AG04450 (cell line): ENCODE results near the gene GNAS. TPM values are rescaled to one million over a fixed set of nuclear protein-coding genes. Genes with fewer than 3 reads are reported as not detected.

Experiments
- CTCF ChIA-PET: fragments of 300-600, 350-600 bp; formaldehyde crosslinking; extraction: SDS; loops from one replicate; lab custom pipeline; 2022; ENCODE audit warnings: antibody characterized with exemption, inconsistent platforms; lab: Charles Lee
- POLR2A ChIA-PET: fragments of 350-600 bp; formaldehyde crosslinking; extraction: SDS; loops from one replicate; lab custom pipeline; 2021; ENCODE audit warnings: antibody characterized with exemption, inconsistent platforms; lab: Yijun Ruan, JAX
- DNase-seq: peaks from one replicate; pipeline ENCODE4 v3.0.0-alpha.2; 2011; ENCODE audit warnings: low read depth, low spot score
- H3K27ac ChIP-seq: one replicate; pipeline ENCODE4 v1.5.1; 2012; ENCODE audit warnings: low read depth, low read length, control low read depth
- H3K27me3 ChIP-seq: one replicate; pipeline ENCODE4 v1.6.0; 2012; ENCODE audit warnings: low read length; ENCODE audit not compliant: control insufficient read depth, insufficient read depth
- H3K4me3 ChIP-seq: 2 replicates; pipeline ENCODE4 v1.5.1; 2011; ENCODE audit warnings: mild to moderate bottlenecking, low read depth, low read length, control low read depth
- H3K9me3 ChIP-seq: 2 replicates; pipeline ENCODE4 v1.5.1; 2012; ENCODE audit warnings: low read length; ENCODE audit not compliant: control insufficient read depth, insufficient read depth
- polyA plus RNA-seq: library from polyadenylated mRNA; depleted of rRNA; stranded (reverse); fragments of >200 nt; gene quantifications from 2 replicates; pipeline ENCODE4 v1.2.3, GENCODE V29; 2011
- TF ChIP-seq, protein P1 (sequence below): IDR thresholded peaks from 2 replicates; pipeline ENCODE4 v1.5.1; 2011; ENCODE audit warnings: low read depth, low read length, control low read depth, inconsistent platforms

GNAS gene
- polyA plus RNA-seq, 1 experiment: 765 TPM

- Histone ChIP-seq H3K27ac (no peak overlapping the region), H3K27me3 (peaks cover 4% of the 10 kb centered on the region), H3K4me3 (no peak overlapping the region), H3K9me3 (no peaks in the 10 kb centered on the region; the same call in 1 of the 2 replicates)
- CTCF ChIA-PET: no interaction called here
- TF ChIP-seq, protein P1, sequence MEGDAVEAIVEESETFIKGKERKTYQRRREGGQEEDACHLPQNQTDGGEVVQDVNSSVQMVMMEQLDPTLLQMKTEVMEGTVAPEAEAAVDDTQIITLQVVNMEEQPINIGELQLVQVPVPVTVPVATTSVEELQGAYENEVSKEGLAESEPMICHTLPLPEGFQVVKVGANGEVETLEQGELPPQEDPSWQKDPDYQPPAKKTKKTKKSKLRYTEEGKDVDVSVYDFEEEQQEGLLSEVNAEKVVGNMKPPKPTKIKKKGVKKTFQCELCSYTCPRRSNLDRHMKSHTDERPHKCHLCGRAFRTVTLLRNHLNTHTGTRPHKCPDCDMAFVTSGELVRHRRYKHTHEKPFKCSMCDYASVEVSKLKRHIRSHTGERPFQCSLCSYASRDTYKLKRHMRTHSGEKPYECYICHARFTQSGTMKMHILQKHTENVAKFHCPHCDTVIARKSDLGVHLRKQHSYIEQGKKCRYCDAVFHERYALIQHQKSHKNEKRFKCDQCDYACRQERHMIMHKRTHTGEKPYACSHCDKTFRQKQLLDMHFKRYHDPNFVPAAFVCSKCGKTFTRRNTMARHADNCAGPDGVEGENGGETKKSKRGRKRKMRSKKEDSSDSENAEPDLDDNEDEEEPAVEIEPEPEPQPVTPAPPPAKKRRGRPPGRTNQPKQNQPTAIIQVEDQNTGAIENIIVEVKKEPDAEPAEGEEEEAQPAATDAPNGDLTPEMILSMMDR: no peak
- POLR2A ChIA-PET: no interaction called here
- DNase-seq: no peak
These were observed 30.4 kb upstream of the GNAS start for GRCh38 chr20:58822149-58822548.

DNA sequence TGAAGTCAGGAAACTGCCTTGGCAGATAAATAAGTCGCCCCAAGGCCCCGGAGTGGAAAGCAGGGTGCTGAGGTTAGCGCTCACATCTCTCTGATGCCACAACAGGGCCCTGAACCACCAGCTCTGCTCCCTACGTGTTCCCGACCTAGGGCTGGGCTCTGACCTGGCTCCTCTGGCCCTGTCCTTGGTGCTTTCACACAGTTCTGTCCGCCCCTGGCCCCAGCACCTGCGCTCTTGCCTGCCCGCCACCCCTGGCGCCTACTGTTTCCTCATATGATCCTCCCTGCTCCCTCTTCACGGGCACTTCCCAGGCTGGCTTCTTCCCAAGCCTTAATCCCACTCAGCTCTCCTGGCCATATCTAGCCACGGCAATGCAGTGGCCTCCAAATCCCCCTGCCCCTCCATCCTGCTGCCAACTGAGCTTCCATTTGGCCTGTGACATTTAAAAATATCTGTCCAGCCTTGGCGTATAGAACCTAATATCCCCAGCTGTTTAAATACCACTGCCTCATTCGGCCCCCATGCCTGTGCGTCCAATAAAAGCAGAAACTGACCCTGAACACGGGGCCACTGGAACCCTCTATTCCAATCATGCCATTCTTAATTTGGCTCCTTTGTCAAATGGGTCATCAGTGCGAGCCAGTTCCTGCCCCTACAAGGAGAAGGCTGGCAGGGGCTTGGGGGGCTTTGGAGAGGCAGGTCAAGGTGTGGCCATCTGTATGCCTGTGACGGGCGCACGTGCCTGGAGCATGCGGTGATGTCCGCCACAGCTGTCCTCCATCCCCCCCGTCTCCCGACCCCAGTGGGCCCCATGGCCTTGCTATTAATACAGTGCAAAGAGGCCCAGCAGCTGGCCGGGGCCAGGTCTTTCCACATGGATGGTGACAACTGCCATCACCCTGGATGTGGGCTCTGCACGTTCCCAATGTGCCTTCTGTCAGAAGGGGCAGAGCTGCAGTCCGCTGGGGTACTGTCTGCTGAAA lies 29.5 kb upstream of the GNAS start:
- no peak overlapping the region for H3K4me3 ChIP-seq
- TF ChIP-seq, protein P1: no peak
- H3K9me3 ChIP-seq: no peaks in the 10 kb centered on the region; the same call in 1 of the 2 replicates
- DNase-seq: no peak
- ChIA-PET CTCF (no interaction called here), POLR2A (interaction anchor here (0.5 kb wide), 1 partner anchor 1320 kb away, joined by 3 read pairs; no protein-coding TSS in a partner anchor)
- H3K27ac ChIP-seq: no peak overlapping the region
- H3K27me3 ChIP-seq: peaks cover 4% of the 10 kb centered on the region

DNA sequence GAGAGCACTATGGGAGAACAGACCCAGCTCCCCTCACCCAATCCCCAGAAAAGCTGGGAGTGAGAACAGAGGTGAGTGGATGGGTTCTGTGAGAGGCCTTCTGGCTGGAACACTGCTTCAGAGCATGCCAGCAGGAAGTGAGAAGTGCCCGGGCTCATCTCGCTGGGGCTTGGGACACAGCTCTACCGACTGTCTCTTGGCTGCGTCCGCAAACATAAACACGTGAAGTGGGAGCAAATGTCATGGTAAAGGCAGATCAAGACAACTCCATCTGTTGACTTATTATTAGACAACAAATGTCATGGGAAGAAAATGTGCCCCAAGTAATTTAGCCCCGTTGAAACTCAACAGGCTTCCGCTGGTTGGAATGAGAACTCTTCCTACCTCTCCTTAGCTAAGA lies 27.7 kb upstream of the GNAS start:
- TF ChIP-seq, protein P1: no peak
- Histone ChIP-seq H3K4me3 (no peak overlapping the region), H3K27me3 (peaks cover 2% of the 10 kb centered on the region), H3K9me3 (no peaks in the 10 kb centered on the region; the same call in 1 of the 2 replicates), H3K27ac (no peak overlapping the region)
- ChIA-PET CTCF (no interaction called here), POLR2A (no interaction called here)
- DNase-seq: no peak

DNA sequence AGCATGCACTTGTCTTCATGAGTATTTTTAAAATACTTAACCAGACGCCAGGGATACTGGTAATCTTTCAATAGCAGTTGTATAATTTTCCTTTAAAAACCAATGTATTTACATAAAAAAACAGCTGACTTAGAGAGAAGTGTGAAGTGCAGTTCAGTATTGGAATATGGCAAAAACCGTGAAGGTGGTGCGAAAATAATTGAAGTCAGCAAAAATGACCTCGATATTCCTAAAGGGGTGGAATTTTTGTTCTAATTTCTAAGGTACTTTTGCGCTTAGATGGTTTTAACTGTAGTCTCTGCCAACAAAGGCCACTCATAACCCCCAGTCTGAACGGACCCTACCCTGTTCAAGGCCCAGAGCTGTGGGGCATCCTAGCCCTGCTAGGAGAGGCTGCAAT lies 27.1 kb upstream of the GNAS start:
- TF ChIP-seq, protein P1: no peak
- Histone ChIP-seq H3K4me3 (no peak overlapping the region), H3K27me3 (peaks cover 2% of the 10 kb centered on the region), H3K27ac (no peak overlapping the region), H3K9me3 (no peaks in the 10 kb centered on the region)
- DNase-seq: no peak
- ChIA-PET CTCF (no interaction called here), POLR2A (no interaction called here)

DNA sequence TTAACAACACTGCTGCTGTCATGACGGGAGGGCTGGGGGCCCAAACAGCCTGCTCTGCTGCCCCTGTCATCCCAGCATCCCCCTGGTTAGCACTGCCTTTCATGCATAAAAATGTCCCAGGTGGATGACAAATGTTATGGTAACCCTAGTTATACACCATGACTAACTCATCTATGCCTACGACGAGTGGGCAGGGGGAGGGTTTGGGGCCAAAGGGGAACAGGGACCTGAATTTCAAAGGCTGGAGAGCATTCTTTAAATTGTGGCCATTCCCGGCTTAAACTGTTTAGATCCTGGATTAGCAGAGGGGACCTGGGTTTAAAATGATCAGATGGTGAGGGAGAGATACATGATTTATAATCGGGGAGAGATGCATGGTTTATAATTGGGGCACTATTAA lies 26.2 kb upstream of the GNAS start:
- ChIA-PET CTCF (no interaction called here), POLR2A (no interaction called here)
- peaks cover 2% of the 10 kb centered on the region for H3K27me3 ChIP-seq
- TF ChIP-seq, protein P1: no peak
- no peaks in the 10 kb centered on the region for H3K9me3 ChIP-seq
- H3K4me3 ChIP-seq: no peak overlapping the region
- no peak for DNase-seq
- no peak overlapping the region for H3K27ac ChIP-seq
